Endothelial cell (in vitro differentiated cells): ENCODE data around the gene NOD2. TPM values are rescaled to one million over a fixed set of nuclear protein-coding genes. Genes with fewer than 3 reads are reported as not detected.
A peak's percentile ranks its signal among the peaks of the same experiment; 100 is the strongest.

Experiments used
- DNase-seq: peaks from one replicate; pipeline ENCODE4 v3.0.0; 2021; ENCODE audit warnings: low spot score
- H3K27ac Mint-ChIP-seq: one replicate; pipeline ENCODE4 v1.8.0; 2021; ENCODE audit warnings: mixed read lengths, inconsistent platforms; ENCODE audit not compliant: unreplicated experiment
- H3K27me3 Mint-ChIP-seq: one replicate; pipeline ENCODE4 v1.8.0; 2021; ENCODE audit warnings: mild to moderate bottlenecking, moderate library complexity, mixed read lengths, inconsistent platforms; ENCODE audit not compliant: unreplicated experiment
- H3K36me3 Mint-ChIP-seq: one replicate; pipeline ENCODE4 v1.8.0; 2021; ENCODE audit warnings: mild to moderate bottlenecking, low read depth, mixed read lengths, inconsistent platforms; ENCODE audit not compliant: unreplicated experiment
- H3K4me1 Mint-ChIP-seq: one replicate; pipeline ENCODE4 v1.8.0; 2021; ENCODE audit warnings: mild to moderate bottlenecking, mixed read lengths, inconsistent platforms; ENCODE audit not compliant: unreplicated experiment
- H3K4me3 Mint-ChIP-seq: one replicate; pipeline ENCODE4 v1.8.0; 2021; ENCODE audit warnings: mild to moderate bottlenecking, mixed read lengths, inconsistent platforms; ENCODE audit not compliant: unreplicated experiment
- H3K9me3 Mint-ChIP-seq: one replicate; pipeline ENCODE4 v1.8.0; 2021; ENCODE audit warnings: mixed read lengths, inconsistent platforms; ENCODE audit not compliant: unreplicated experiment
- CTCF ChIP-seq: fragments of 200-600 bp; sonication (generic); IDR thresholded peaks from one replicate; pipeline ENCODE4 v1.5.0; 2021; ENCODE audit warnings: antibody characterized with exemption; ENCODE audit not compliant: unreplicated experiment
- total RNA-seq: library from RNA; stranded (reverse); fragmentation: NEBNext Ultra II Directional; extraction: Animal tissue kit (Norgen Biotek cat#: 25700); gene quantifications from one replicate; pipeline ENCODE4 v1.2.1, GENCODE V29; 2021; ENCODE audit not compliant: unreplicated experiment

NOD2 gene
- total RNA-seq, 1 donor from 2014 or later: 0.51 TPM

GRCh38 chr16:50765861-50766260 is 72.5 kb downstream of the NOD2 start:
- Mint-ChIP-seq H3K9me3 (peaks cover 6% of the 10 kb centered on the region), H3K4me1 (peaks cover 4% of the 10 kb centered on the region), H3K27ac (no peak overlapping the region), H3K27me3 (no peaks in the 10 kb centered on the region), H3K4me3 (peak overlapping the region; percentile 9), H3K36me3 (peaks cover 20% of the 10 kb centered on the region)
- DNase-seq: no peak
- no peak for TF ChIP-seq CTCF

- no peak for DNase-seq
- Mint-ChIP-seq H3K27ac (no peak overlapping the region), H3K4me3 (no peak overlapping the region), H3K4me1 (peaks cover 3% of the 10 kb centered on the region), H3K27me3 (no peaks in the 10 kb centered on the region), H3K9me3 (peaks cover 6% of the 10 kb centered on the region), H3K36me3 (peaks cover 20% of the 10 kb centered on the region)
- no peak for TF ChIP-seq CTCF
Observed at GRCh38 chr16:50767197-50767596, 73.8 kb downstream of the NOD2 start.

- H3K36me3 Mint-ChIP-seq: peaks cover 10% of the 10 kb centered on the region
- TF ChIP-seq CTCF: no peak
- no peak overlapping the region for H3K27ac Mint-ChIP-seq
- no peaks in the 10 kb centered on the region for H3K4me1 Mint-ChIP-seq
- DNase-seq: no peak
- H3K4me3 Mint-ChIP-seq: no peak overlapping the region
- H3K27me3 Mint-ChIP-seq: no peaks in the 10 kb centered on the region
- peaks cover 3% of the 10 kb centered on the region for H3K9me3 Mint-ChIP-seq
Observed at GRCh38 chr16:50771366-50771765, 78.0 kb downstream of the NOD2 start.

GRCh38 chr16:50774405-50774804 is 81.0 kb downstream of the NOD2 start:
- Mint-ChIP-seq H3K36me3 (peaks cover 4% of the 10 kb centered on the region), H3K4me1 (no peaks in the 10 kb centered on the region), H3K4me3 (no peak overlapping the region), H3K27me3 (no peaks in the 10 kb centered on the region), H3K27ac (no peak overlapping the region), H3K9me3 (no peaks in the 10 kb centered on the region)
- DNase-seq: no peak
- TF ChIP-seq CTCF: no peak

- DNase-seq: no peak
Observed at GRCh38 chr16:50774960-50775359, 81.6 kb downstream of the NOD2 start.

More at GRCh38 chr16:50774960-50775359, 81.6 kb downstream of the NOD2 start:
- H3K27ac Mint-ChIP-seq: no peak overlapping the region
- H3K36me3 Mint-ChIP-seq: no peaks in the 10 kb centered on the region
- no peaks in the 10 kb centered on the region for H3K27me3 Mint-ChIP-seq
- H3K4me1 Mint-ChIP-seq: no peaks in the 10 kb centered on the region
- no peak for TF ChIP-seq CTCF
- no peaks in the 10 kb centered on the region for H3K9me3 Mint-ChIP-seq
- no peak overlapping the region for H3K4me3 Mint-ChIP-seq
